Measurements from ENCODE around the gene C6orf89. TPM values are rescaled to one million over a fixed set of nuclear protein-coding genes. Genes with fewer than 3 reads are reported as not detected.
"Not testable (repeated sequence)": the region's sequence is repeated elsewhere in the genome, so short reads cannot be mapped to it uniquely, and the experiment has no call there.

Gene C6orf89
- total and polyA plus RNA-seq, 9 donors, result 23.1 to 102 (median 62.2) TPM

DNA sequence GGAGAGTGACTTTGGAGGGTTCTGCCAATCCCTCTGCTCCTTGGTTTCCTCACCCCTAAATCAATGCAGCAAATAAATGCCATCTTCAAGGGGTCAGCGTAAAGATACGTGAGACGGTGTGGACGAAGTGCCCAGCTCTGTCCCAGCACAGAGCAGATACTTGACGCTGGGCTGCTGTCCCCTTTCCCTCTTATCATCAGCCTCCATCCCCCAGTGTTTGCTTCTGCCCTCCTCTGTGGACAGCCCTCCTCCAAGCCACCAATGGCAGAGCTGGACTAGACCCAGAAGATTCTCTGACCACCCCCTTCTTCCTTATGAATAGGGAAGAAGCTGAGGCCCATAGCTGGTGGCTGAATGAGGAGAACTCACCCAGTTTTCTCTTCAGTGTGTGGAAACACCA is 51.1 kb downstream of the C6orf89 start:
- intact Hi-C loops (cut with DNase I), result no loop called here
- Histone ChIP-seq H3K27ac (no peak overlapping the region), H3K4me3 (no peak overlapping the region), H3K4me1 (ENCODE audit: insufficient read depth) (no peaks in the 10 kb centered on the region), H3K36me3 (no peaks in the 10 kb centered on the region), H3K27me3 (no peaks in the 10 kb centered on the region), H3K9me3 (no peaks in the 10 kb centered on the region)
- DNase-seq, result no peak
- WGBS, 3 donors, result 91 to 94% (median 94%) methylated on average over 5 of the region's 5 CpGs
- TF ChIP-seq, protein P1, sequence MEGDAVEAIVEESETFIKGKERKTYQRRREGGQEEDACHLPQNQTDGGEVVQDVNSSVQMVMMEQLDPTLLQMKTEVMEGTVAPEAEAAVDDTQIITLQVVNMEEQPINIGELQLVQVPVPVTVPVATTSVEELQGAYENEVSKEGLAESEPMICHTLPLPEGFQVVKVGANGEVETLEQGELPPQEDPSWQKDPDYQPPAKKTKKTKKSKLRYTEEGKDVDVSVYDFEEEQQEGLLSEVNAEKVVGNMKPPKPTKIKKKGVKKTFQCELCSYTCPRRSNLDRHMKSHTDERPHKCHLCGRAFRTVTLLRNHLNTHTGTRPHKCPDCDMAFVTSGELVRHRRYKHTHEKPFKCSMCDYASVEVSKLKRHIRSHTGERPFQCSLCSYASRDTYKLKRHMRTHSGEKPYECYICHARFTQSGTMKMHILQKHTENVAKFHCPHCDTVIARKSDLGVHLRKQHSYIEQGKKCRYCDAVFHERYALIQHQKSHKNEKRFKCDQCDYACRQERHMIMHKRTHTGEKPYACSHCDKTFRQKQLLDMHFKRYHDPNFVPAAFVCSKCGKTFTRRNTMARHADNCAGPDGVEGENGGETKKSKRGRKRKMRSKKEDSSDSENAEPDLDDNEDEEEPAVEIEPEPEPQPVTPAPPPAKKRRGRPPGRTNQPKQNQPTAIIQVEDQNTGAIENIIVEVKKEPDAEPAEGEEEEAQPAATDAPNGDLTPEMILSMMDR (IDR thresholded peaks at IDR 0.05), result no peak
- no peak for TF ChIP-seq EP300 (IDR thresholded peaks at IDR 0.05)

DNA sequence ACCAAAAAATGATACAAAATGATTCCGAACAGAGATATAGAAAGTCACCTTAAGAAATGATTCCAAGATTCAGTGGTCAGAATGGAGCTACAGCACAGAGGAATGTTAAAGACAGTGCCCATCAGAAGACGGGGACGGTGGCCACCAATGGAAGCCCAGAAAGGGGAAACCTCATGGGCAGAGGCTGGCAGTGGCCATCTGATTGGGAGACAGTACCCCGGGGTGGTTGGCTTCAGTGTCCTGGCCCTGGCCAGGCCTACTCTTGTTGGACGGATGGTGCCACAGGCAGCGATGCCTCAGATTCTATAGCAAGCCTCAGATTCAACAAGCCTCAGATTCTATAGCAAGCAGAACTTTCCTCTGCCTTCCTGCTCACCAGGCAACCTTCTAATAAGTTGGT is 52.1 kb downstream of the C6orf89 start:
- Histone ChIP-seq H3K9me3 (no peaks in the 10 kb centered on the region), H3K4me3 (no peak overlapping the region), H3K27ac (no peak overlapping the region), H3K27me3 (no peaks in the 10 kb centered on the region), H3K36me3 (no peaks in the 10 kb centered on the region), H3K4me1 (ENCODE audit: insufficient read depth) (no peaks in the 10 kb centered on the region)
- intact Hi-C loops (cut with DNase I), result no loop called here
- WGBS, 3 donors, result 93 to 95% (median 93%) methylated on average over 6 of the region's 6 CpGs
- TF ChIP-seq POLR2A (IDR thresholded peaks at IDR 0.05), result no peak
- TF ChIP-seq EP300 (IDR thresholded peaks at IDR 0.05), result no peak
- TF ChIP-seq, protein P1 (IDR thresholded peaks at IDR 0.05), result no peak
- DNase-seq, result no peak

DNA sequence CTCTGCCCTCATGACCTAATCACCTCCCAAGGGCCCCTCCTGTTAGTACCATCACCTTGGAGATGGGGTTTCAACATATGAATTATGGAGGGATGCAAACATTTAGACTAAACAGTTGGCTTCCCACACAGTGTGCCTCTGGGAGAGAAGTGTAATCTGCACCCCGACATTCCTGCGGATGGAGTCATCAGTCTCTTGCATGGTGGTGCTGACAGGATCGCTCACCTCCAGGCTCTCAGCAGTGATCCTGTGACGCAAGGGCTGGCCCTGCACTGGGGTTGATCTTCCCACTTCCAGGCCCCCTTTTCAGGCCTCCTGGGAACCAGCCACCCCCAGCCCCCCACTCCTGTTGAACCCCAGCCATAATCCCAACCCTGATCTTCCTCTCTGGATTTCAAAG is 52.8 kb downstream of the C6orf89 start:
- intact Hi-C loops (cut with DNase I), result no loop called here
- Histone ChIP-seq H3K9me3 (no peaks in the 10 kb centered on the region), H3K4me1 (ENCODE audit: insufficient read depth) (no peaks in the 10 kb centered on the region), H3K4me3 (no peak overlapping the region), H3K27ac (no peak overlapping the region), H3K27me3 (no peaks in the 10 kb centered on the region), H3K36me3 (no peaks in the 10 kb centered on the region)
- WGBS, 3 donors, result 74 to 84% (median 83%) methylated on average over 4 of the region's 4 CpGs
- TF ChIP-seq, protein P1 (IDR thresholded peaks at IDR 0.05), result no peak
- no peak for TF ChIP-seq POLR2A (IDR thresholded peaks at IDR 0.05)
- TF ChIP-seq EP300 (IDR thresholded peaks at IDR 0.05), result no peak
- no peak for DNase-seq

DNA sequence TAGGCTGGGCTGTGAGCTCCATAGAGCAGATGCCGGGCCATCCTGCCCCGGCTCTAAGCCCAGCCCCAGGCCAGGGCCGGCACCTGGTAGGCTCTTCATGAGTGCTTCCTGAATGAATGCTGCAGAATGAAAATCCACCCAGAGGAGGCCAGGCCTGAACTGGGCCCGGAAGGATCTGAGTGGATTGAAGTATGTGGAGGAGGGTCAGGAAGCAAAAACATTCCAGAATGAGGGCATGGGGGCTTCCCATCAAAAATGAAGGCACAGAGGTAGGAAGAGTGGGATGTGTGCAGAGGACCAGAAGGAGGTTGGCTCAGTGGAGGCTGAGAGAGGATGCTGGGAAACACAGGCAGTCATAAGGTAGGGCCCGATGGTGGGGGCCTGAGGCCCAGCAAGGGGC is 53.3 kb downstream of the C6orf89 start:
- 81 to 87% (median 83%) methylated on average over 5 of the region's 5 CpGs for WGBS, 3 donors
- DNase-seq; H3K36me3 ChIP-seq; H3K9me3 ChIP-seq; H3K4me1 ChIP-seq (ENCODE audit: insufficient read depth); H3K27ac ChIP-seq; H3K27me3 ChIP-seq; intact Hi-C loops (cut with DNase I); H3K4me3 ChIP-seq: not testable (repeated sequence)

DNA sequence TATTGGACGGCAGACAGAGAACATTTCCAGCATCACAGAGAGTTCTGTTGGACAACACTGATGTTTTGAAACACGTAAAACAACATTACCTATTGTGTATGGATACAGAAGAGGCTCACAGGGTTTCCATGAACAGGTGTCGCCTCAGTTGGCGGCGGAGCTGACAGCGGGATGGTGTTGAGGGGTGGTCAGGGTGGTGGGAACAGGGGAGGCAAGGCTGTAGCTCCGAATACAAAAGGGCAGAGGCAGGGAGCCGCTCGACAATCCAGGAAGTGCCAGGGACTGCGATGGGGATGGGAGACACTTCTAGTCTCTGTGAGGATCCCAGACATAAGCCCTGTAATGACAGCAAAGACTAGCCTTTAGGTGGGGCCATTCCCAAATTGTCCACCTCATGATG is 54.3 kb downstream of the C6orf89 start:
- no peak overlapping the region for H3K27ac ChIP-seq
- H3K36me3 ChIP-seq, result no peaks in the 10 kb centered on the region
- no peak for TF ChIP-seq EP300 (IDR thresholded peaks at IDR 0.05)
- TF ChIP-seq POLR2A (IDR thresholded peaks at IDR 0.05), result no peak
- TF ChIP-seq, protein P1 (IDR thresholded peaks at IDR 0.05), result no peak
- intact Hi-C loops (cut with DNase I), result no loop called here
- H3K27me3 ChIP-seq, result no peaks in the 10 kb centered on the region
- 87 to 92% (median 88%) methylated on average over 10 of the region's 10 CpGs for WGBS, 3 donors
- no peaks in the 10 kb centered on the region for H3K9me3 ChIP-seq
- H3K4me1 ChIP-seq (ENCODE audit: insufficient read depth), result no peaks in the 10 kb centered on the region
- no peak overlapping the region for H3K4me3 ChIP-seq
- no peak for DNase-seq

DNA sequence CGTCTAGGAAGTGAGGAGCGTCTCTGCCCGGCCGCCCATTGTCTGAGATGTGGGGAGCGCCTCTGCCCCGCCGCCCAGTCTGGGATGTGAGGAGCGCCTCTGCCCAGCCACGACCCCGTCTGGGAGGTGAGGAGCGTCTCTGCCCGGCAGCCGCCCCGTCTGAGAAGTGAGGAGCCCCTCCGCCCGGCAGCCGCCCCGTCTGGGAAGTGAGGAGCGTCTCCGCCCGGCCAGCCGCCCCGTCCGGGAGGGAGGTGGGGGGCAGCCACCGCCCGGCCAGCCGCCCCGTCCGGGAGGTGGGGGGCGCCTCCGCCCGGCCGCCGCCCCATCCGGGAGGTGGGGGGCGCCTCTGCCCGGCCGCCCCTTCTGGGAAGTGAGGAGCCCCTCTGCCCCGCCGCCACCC is 55.8 kb downstream of the C6orf89 start:
- H3K36me3 ChIP-seq; DNase-seq; H3K27ac ChIP-seq; H3K9me3 ChIP-seq; intact Hi-C loops (cut with DNase I); H3K4me1 ChIP-seq (ENCODE audit: insufficient read depth); H3K4me3 ChIP-seq; H3K27me3 ChIP-seq: not testable (repeated sequence)
- 93 to 97% (median 96%) methylated on average over 13 to 40 of the region's 40 CpGs for WGBS, 3 donors

DNA sequence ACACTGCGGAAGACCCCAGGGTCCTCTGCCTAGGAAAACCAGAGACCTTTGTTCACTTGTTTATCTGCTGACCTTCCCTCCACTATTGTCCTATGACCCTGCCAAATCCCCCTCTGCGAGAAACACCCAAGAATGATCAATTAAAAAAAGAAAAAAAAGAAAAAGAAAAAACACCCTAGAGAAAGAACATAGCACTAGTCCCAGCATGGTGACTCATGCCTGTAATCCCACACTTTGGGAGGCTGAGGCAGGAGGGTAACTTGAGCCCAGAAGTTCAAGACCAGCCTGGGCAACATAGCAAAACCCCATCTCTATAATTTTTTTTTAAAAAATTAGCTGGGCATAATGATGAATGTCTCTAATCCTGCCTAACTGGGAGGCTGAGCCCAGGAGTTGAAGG is 56.6 kb downstream of the C6orf89 start:
- H3K9me3 ChIP-seq; intact Hi-C loops (cut with DNase I); H3K4me3 ChIP-seq; H3K4me1 ChIP-seq (ENCODE audit: insufficient read depth); DNase-seq; H3K27me3 ChIP-seq; H3K36me3 ChIP-seq; H3K27ac ChIP-seq: not testable (repeated sequence)
- WGBS, 3 donors, result 70 to 78% (median 75%) methylated on average over 1 to 2 of the region's 2 CpGs
